SK-N-SH treated with all-trans-retinoic acid at 6 μM for 48 hours (cell line): ENCODE data around the gene TSC2.

Source experiments
- ATAC-seq: fragments of 200-7000 bp; cut with Tn5 transposase; 3 replicates; pipeline ENCODE4 v1.9.1; 2020; ENCODE audit warnings: mild to moderate bottlenecking, moderate library complexity
- CSDC2 ChIP-seq: fragments of 250-450 bp; sonication (Bioruptor Pico); IDR thresholded peaks from 2 replicates; pipeline ENCODE4 v1.5.0; 2020; ENCODE audit warnings: mild to moderate bottlenecking, moderate library complexity
- GLIS3 ChIP-seq: fragments of 250-450 bp; sonication (Bioruptor Pico); IDR thresholded peaks from 2 replicates; pipeline ENCODE4 v1.5.0; 2020; ENCODE audit warnings: mild to moderate bottlenecking, moderate library complexity
- ISL1 ChIP-seq: fragments of 250-450 bp; sonication (Bioruptor Pico); IDR thresholded peaks from 2 replicates; pipeline ENCODE4 v2.1.2; 2022; ENCODE audit warnings: mild to moderate bottlenecking, moderate library complexity
- OSR1 ChIP-seq: fragments of 250-450 bp; sonication (Bioruptor Pico); IDR thresholded peaks from 2 replicates; pipeline ENCODE4 v1.8.0; 2022; ENCODE audit warnings: moderate library complexity, mild to moderate bottlenecking, inconsistent platforms
- PATZ1 ChIP-seq: fragments of 250-450 bp; sonication (Bioruptor Pico); IDR thresholded peaks from 2 replicates; pipeline ENCODE4 v1.8.0; 2020; ENCODE audit warnings: mild to moderate bottlenecking, moderate library complexity, borderline replicate concordance
- POU6F1 ChIP-seq: fragments of 250-450 bp; sonication (Bioruptor Pico); IDR thresholded peaks from 2 replicates; pipeline ENCODE4 v1.8.0; 2021; ENCODE audit warnings: low read depth, mild to moderate bottlenecking, moderate library complexity, borderline replicate concordance
- PPARA ChIP-seq: fragments of 250-450 bp; sonication (Bioruptor Pico); IDR thresholded peaks from 2 replicates; pipeline ENCODE4 v1.5.0; 2020; ENCODE audit warnings: mild to moderate bottlenecking, borderline replicate concordance
- RARB ChIP-seq: fragments of 250-450 bp; sonication (Bioruptor Pico); IDR thresholded peaks from 2 replicates; pipeline ENCODE4 v1.8.0; 2021; ENCODE audit warnings: mild to moderate bottlenecking, moderate library complexity
- SNAI2 ChIP-seq: fragments of 250-450 bp; sonication (Bioruptor Pico); IDR thresholded peaks from 2 replicates; pipeline ENCODE4 v1.5.0; 2020; ENCODE audit warnings: mild to moderate bottlenecking, moderate library complexity
- TCF4 ChIP-seq: fragments of 250-450 bp; sonication (Bioruptor Pico); IDR thresholded peaks from 2 replicates; pipeline ENCODE4 v1.8.0; 2021; ENCODE audit warnings: mild to moderate bottlenecking, moderate library complexity, borderline replicate concordance
- TSHZ2 ChIP-seq: fragments of 250-450 bp; sonication (Bioruptor Pico); IDR thresholded peaks from 2 replicates; pipeline ENCODE4 v1.5.0; 2020; ENCODE audit warnings: mild to moderate bottlenecking, moderate library complexity
- ZC3H10 ChIP-seq: fragments of 250-450 bp; sonication (Bioruptor Pico); IDR thresholded peaks from 2 replicates; pipeline ENCODE4 v1.5.1; 2021; ENCODE audit warnings: mild to moderate bottlenecking, moderate library complexity
- ZFP3 ChIP-seq: fragments of 250-450 bp; sonication (Bioruptor Pico); IDR thresholded peaks from 2 replicates; pipeline ENCODE4 v1.5.0; 2020; ENCODE audit warnings: mild to moderate bottlenecking, moderate library complexity
- ZFP30 ChIP-seq: fragments of 450-650 bp; formaldehyde crosslinking; IDR thresholded peaks from 2 replicates; pipeline ENCODE4 v1.5.0; 2022; ENCODE audit warnings: mild to moderate bottlenecking, moderate library complexity
- ZNF565 ChIP-seq: fragments of 450-650 bp; formaldehyde crosslinking; conservative IDR thresholded peaks from 2 replicates; pipeline ENCODE4 v1.5.0; 2020; ENCODE audit warnings: low read depth, mild to moderate bottlenecking, moderate library complexity
- ZNF70 ChIP-seq: fragments of 450-650 bp; formaldehyde crosslinking; IDR thresholded peaks from 2 replicates; pipeline ENCODE4 v1.5.0; 2020; ENCODE audit warnings: mild to moderate bottlenecking, moderate library complexity
- ZNF8 ChIP-seq: fragments of 450-650 bp; formaldehyde crosslinking; IDR thresholded peaks from 2 replicates; pipeline ENCODE4 v1.5.0; 2020; ENCODE audit warnings: mild to moderate bottlenecking, moderate library complexity
- TF ChIP-seq, protein P1 (sequence below): fragments of 250-450 bp; sonication (Bioruptor Pico); IDR thresholded peaks from 2 replicates; pipeline ENCODE4 v1.5.1; 2020; ENCODE audit warnings: low read depth, mild to moderate bottlenecking, moderate library complexity

Gene TSC2

GRCh38 chr16:2087748-2088631 lies 40.2 kb downstream of the TSC2 start:
- ATAC-seq: no peak
- TF ChIP-seq OSR1 (CRISPR knock-in tag) (no peak), GLIS3 (CRISPR knock-in tag) (no peak), POU6F1 (no peak), ZFP3 (CRISPR knock-in tag) (no peak), ZNF70 (no peak)

DNA sequence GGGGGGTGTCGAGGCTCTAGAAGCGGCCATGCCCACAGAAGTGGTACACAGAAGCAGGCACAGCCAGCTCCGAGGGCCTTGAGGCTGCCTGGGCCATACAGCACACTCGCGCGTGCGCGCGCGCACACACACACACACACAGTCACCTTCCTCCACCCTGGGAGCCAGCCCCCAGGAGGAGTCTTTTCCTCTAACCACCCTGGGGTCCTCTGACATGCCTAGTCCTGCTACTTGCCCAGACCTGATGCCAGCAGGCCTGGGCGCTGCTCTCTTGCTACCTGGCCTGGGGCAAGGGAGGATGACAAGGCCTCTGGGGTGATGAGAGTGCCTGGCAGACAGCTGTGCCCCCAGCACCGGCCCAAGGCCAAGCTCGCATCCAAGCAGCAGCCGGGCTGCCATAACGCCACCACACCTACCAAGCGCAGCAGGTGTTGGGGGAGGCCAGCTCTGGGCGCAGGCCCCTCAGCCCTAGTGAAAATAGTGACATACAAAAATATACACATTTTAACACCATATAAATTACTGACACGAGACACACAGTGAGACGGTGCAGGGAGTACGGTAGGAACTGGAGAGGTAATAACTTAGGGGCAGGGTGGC lies 41.1 kb downstream of the TSC2 start:
- no peak for TF ChIP-seq POU6F1
- TF ChIP-seq RARB: no peak
- no peak for TF ChIP-seq PPARA (CRISPR knock-in tag)
- no peak for TF ChIP-seq ZFP3 (CRISPR knock-in tag)
- no peak for TF ChIP-seq SNAI2 (CRISPR knock-in tag)
- no peak for TF ChIP-seq TCF4 (CRISPR knock-in tag)
- TF ChIP-seq PATZ1: no peak
- TF ChIP-seq ZNF565: no peak
- TF ChIP-seq CSDC2 (CRISPR knock-in tag): no peak
- no peak for TF ChIP-seq ZNF8 (CRISPR knock-in tag)
- no peak for ATAC-seq

- ATAC-seq: no peak; the same call in 2 of the 3 replicates
- TF ChIP-seq ZNF70: no peak
- TF ChIP-seq, protein P1, sequence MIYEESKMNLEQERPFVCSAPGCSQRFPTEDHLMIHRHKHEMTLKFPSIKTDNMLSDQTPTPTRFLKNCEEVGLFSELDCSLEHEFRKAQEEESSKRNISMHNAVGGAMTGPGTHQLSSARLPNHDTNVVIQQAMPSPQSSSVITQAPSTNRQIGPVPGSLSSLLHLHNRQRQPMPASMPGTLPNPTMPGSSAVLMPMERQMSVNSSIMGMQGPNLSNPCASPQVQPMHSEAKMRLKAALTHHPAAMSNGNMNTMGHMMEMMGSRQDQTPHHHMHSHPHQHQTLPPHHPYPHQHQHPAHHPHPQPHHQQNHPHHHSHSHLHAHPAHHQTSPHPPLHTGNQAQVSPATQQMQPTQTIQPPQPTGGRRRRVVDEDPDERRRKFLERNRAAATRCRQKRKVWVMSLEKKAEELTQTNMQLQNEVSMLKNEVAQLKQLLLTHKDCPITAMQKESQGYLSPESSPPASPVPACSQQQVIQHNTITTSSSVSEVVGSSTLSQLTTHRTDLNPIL (CRISPR knock-in tag): no peak
- TF ChIP-seq ZFP30 (CRISPR knock-in tag): no peak
- no peak for TF ChIP-seq ISL1
- no peak for TF ChIP-seq PPARA (CRISPR knock-in tag)
- no peak for TF ChIP-seq ZNF565
- TF ChIP-seq GLIS3 (CRISPR knock-in tag): no peak
- no peak for TF ChIP-seq ZC3H10 (CRISPR knock-in tag)
- TF ChIP-seq RARB: no peak
- TF ChIP-seq PATZ1: no peak
- TF ChIP-seq ZFP3 (CRISPR knock-in tag): no peak
Measured at GRCh38 chr16:2089706-2090480, 42.1 kb downstream of the TSC2 start.

DNA sequence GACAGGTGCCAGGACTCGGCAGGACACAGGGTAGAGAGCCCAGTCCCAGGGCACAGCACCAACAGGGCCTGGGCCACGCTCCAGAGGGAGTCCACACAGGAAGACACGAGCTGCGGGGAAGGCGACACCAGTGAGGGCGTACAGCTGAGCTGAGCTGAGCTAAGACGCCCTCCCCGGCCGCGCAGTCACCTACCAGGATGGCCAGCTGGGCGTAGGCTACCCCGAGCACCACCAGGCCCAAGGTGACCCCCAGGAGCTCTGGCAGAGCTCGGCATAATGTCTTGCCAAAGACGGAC lies 42.6 kb downstream of the TSC2 start:
- no peak for ATAC-seq
- no peak for TF ChIP-seq RARB
- TF ChIP-seq TSHZ2 (CRISPR knock-in tag): no peak
- no peak for TF ChIP-seq POU6F1
- TF ChIP-seq ZFP3 (CRISPR knock-in tag): no peak
- TF ChIP-seq OSR1 (CRISPR knock-in tag): no peak
